ENCODE measurements around the gene SUMF2.

Gene SUMF2

GRCh38 chr7:56115852-56116538 is 51.9 kb downstream of the SUMF2 start, which contains the start of gene NUPR2:
NUPR2 (minus strand) TSS chr7:56116417; CDS start chr7:56116314, 103 bp downstream.
- H3K27ac Mint-ChIP-seq, result no peak within 1 kb of the TSS
- H3K36me3 Mint-ChIP-seq (ENCODE audit: low read depth), result no peaks in the 10 kb centered on the region
- no peak for DNase-seq
- H3K4me3 Mint-ChIP-seq, result no peak within 1 kb of the TSS
- H3K9me3 Mint-ChIP-seq, result peaks cover 53% of the 10 kb centered on the region
- TF ChIP-seq, protein P1, sequence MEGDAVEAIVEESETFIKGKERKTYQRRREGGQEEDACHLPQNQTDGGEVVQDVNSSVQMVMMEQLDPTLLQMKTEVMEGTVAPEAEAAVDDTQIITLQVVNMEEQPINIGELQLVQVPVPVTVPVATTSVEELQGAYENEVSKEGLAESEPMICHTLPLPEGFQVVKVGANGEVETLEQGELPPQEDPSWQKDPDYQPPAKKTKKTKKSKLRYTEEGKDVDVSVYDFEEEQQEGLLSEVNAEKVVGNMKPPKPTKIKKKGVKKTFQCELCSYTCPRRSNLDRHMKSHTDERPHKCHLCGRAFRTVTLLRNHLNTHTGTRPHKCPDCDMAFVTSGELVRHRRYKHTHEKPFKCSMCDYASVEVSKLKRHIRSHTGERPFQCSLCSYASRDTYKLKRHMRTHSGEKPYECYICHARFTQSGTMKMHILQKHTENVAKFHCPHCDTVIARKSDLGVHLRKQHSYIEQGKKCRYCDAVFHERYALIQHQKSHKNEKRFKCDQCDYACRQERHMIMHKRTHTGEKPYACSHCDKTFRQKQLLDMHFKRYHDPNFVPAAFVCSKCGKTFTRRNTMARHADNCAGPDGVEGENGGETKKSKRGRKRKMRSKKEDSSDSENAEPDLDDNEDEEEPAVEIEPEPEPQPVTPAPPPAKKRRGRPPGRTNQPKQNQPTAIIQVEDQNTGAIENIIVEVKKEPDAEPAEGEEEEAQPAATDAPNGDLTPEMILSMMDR (IDR thresholded peaks at IDR 0.05), result no peak
- peaks cover 4% of the 10 kb centered on the region for H3K27me3 Mint-ChIP-seq (ENCODE audit: low read depth, poor library complexity)
- no peaks in the 10 kb centered on the region for H3K4me1 Mint-ChIP-seq

DNA sequence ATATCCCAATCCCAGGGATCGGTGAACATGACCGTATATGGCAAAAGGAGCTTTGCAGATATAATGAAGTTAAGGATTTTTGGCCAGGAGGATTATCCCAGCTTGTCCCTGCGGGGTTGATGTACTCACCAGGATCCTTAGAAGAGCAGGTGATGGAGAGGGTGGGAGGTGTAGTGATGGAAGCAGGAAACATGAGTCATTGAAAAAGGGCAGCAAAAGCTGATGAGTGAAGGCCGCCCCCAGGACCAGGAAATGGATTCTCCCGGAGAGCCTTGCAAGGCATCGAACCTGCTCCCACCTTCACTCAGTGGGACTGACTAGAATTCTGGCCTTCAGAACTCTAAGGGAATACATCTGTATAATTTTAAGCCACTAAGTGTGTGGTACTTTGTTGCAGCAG is 57.4 kb downstream of the SUMF2 start:
- no peak for DNase-seq
- no peaks in the 10 kb centered on the region for H3K36me3 Mint-ChIP-seq (ENCODE audit: low read depth)
- H3K4me3 Mint-ChIP-seq, result no peak overlapping the region
- TF ChIP-seq, protein P1 (IDR thresholded peaks at IDR 0.05), result no peak
- no peaks in the 10 kb centered on the region for H3K27me3 Mint-ChIP-seq (ENCODE audit: low read depth, poor library complexity)
- peaks cover 76% of the 10 kb centered on the region for H3K9me3 Mint-ChIP-seq
- no peaks in the 10 kb centered on the region for H3K4me1 Mint-ChIP-seq
- no peak overlapping the region for H3K27ac Mint-ChIP-seq

GRCh38 chr7:56124981-56125380 is 60.9 kb downstream of the SUMF2 start:
- H3K9me3 Mint-ChIP-seq, result peaks cover 85% of the 10 kb centered on the region
- H3K27me3 Mint-ChIP-seq (ENCODE audit: low read depth, poor library complexity), result no peaks in the 10 kb centered on the region
- H3K4me1 Mint-ChIP-seq, result no peaks in the 10 kb centered on the region
- TF ChIP-seq, protein P1 (IDR thresholded peaks at IDR 0.05), result no peak
- no peak overlapping the region for H3K4me3 Mint-ChIP-seq
- H3K36me3 Mint-ChIP-seq (ENCODE audit: low read depth), result no peaks in the 10 kb centered on the region
- no peak for DNase-seq
- H3K27ac Mint-ChIP-seq, result no peak overlapping the region

GRCh38 chr7:56125831-56126230 is 61.7 kb downstream of the SUMF2 start:
- Mint-ChIP-seq H3K27ac (no peak overlapping the region), H3K4me3 (no peak overlapping the region), H3K36me3 (ENCODE audit: low read depth) (no peaks in the 10 kb centered on the region), H3K4me1 (no peaks in the 10 kb centered on the region), H3K9me3 (peaks cover 83% of the 10 kb centered on the region), H3K27me3 (ENCODE audit: low read depth, poor library complexity) (no peaks in the 10 kb centered on the region)
- TF ChIP-seq, protein P1 (IDR thresholded peaks at IDR 0.05), result no peak
- DNase-seq, result no peak

GRCh38 chr7:56127241-56127975 is 63.3 kb downstream of the SUMF2 start:
- H3K9me3 Mint-ChIP-seq, result peaks cover 84% of the 10 kb centered on the region
- no peaks in the 10 kb centered on the region for H3K4me1 Mint-ChIP-seq

More at GRCh38 chr7:56127241-56127975, 63.3 kb downstream of the SUMF2 start:
- Mint-ChIP-seq H3K27me3 (ENCODE audit: low read depth, poor library complexity) (no peaks in the 10 kb centered on the region), H3K4me3 (no peak overlapping the region), H3K27ac (no peak overlapping the region), H3K36me3 (ENCODE audit: low read depth) (no peaks in the 10 kb centered on the region)
- TF ChIP-seq, protein P1 (IDR thresholded peaks at IDR 0.05), result no peak
- no peak for DNase-seq

Data from nephron progenitor cell (in vitro differentiated cells).